Measurements from ENCODE around the gene AMD1. TPM values are rescaled to one million over a fixed set of nuclear protein-coding genes. Genes with fewer than 3 reads are reported as not detected.

Gene AMD1
- total and polyA plus RNA-seq, 8 donors: 11.3 to 30.1 (median 24.5) TPM

DNA sequence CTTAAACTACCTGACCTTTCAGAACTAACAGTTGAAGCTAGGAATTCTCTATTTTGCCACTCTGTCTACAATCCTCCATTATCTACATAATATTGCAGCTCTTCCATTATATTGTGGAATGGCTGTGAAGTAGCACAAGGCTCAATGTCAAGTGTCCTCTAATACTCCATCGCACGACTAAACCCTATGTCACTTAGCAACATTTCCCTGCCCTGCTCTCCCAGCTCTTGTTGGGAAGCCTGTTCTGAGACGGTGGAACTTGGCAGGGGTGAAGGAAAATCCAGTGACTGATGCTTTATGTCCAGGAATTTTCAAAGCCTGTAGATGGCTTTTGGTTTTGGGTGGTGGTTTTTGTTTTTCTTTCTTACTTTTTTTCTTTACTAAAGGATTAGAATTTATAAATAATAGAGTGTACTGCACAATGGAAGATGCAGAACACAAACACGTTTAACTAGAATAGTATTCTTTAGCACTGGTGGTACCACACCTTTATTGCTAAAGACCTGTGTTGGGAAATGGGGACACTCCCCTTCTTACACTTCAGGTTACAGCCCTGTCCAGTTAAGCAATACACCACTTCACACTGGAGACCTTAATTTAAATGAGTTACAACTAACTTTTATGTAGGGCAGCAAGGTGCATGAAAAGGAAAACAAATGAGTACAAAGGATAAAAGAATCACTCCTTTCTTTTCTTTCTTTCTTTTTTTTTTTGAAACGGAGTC, 20.7 kb upstream of the AMD1 start:
- Histone ChIP-seq H3K4me3 (no peak overlapping the region), H3K27ac (no peak overlapping the region), H3K36me3 (no peaks in the 10 kb centered on the region), H3K4me1 (no peaks in the 10 kb centered on the region), H3K9me3 (no peaks in the 10 kb centered on the region), H3K27me3 (no peaks in the 10 kb centered on the region)
- no peak for ATAC-seq
- intact Hi-C loops (cut with DNase I): no loop called here
- DNase-seq: no peak
- WGBS, 2 donors: 78 to 81% methylated on average over 5 of the region's 5 CpGs
- FAIRE-seq: no peak
- TF ChIP-seq, protein P1, sequence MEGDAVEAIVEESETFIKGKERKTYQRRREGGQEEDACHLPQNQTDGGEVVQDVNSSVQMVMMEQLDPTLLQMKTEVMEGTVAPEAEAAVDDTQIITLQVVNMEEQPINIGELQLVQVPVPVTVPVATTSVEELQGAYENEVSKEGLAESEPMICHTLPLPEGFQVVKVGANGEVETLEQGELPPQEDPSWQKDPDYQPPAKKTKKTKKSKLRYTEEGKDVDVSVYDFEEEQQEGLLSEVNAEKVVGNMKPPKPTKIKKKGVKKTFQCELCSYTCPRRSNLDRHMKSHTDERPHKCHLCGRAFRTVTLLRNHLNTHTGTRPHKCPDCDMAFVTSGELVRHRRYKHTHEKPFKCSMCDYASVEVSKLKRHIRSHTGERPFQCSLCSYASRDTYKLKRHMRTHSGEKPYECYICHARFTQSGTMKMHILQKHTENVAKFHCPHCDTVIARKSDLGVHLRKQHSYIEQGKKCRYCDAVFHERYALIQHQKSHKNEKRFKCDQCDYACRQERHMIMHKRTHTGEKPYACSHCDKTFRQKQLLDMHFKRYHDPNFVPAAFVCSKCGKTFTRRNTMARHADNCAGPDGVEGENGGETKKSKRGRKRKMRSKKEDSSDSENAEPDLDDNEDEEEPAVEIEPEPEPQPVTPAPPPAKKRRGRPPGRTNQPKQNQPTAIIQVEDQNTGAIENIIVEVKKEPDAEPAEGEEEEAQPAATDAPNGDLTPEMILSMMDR (IDR thresholded peaks at IDR 0.05): no peak

DNA sequence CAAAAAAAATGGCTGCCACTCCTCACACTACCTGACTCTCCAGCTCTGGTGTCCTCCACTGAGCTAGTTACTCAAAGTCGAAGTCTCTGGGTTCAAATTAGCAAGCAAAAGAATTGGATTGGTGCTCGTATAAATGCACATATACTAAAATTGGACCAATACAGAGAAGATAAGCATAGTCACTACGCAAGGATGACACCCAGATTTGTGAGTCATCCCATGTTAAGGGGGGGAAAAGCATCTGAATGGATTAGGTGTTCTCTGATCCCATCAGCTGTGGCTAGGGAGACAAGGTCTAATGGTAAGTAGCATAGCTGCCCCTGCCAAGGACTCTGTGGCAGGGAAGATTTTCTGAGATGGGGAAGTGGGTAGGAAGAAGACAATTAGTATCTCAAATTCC, 18.3 kb upstream of the AMD1 start:
- H3K4me1 ChIP-seq: no peaks in the 10 kb centered on the region
- DNase-seq: no peak
- TF ChIP-seq, protein P1 (IDR thresholded peaks at IDR 0.05): no peak
- H3K27ac ChIP-seq: no peak overlapping the region
- H3K9me3 ChIP-seq: no peaks in the 10 kb centered on the region
- H3K4me3 ChIP-seq: no peak overlapping the region
- FAIRE-seq: no peak
- no peak for ATAC-seq
- intact Hi-C loops (cut with DNase I): no loop called here
- no peaks in the 10 kb centered on the region for H3K27me3 ChIP-seq
- 89 to 95% methylated on average over 3 of the region's 3 CpGs for WGBS, 2 donors
- H3K36me3 ChIP-seq: no peaks in the 10 kb centered on the region

DNA sequence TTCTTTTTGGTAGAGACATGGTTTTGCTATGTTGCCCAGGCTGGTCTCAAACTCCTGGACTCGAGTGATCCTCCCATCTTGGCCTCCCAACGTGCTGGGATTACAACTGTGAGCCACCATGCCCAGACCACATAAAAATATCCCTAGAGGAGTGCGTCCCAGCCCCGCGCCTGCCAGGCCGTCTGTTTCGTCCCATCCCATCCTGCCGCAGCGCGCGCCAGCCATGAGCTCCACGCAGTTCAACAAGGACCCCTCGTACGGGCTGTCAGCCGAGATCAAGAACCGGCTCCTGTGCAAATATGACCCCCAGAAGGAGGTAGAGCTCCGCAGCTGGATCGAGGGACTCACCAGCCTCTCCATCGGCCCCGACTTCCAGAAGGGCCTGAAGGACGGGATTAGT, 16.6 kb upstream of the AMD1 start:
- FAIRE-seq (no peak), DNase-seq (peak in 1 of 6 donors; percentile 36), ATAC-seq (no peak)
- H3K36me3 ChIP-seq: no peaks in the 10 kb centered on the region
- H3K9me3 ChIP-seq: no peaks in the 10 kb centered on the region
- intact Hi-C loops (cut with DNase I): no loop called here
- no peak overlapping the region for H3K27ac ChIP-seq
- WGBS, 2 donors: 95 to 96% methylated on average over 21 of the region's 21 CpGs
- no peaks in the 10 kb centered on the region for H3K27me3 ChIP-seq
- no peak overlapping the region for H3K4me3 ChIP-seq
- H3K4me1 ChIP-seq: no peaks in the 10 kb centered on the region
- TF ChIP-seq, protein P1 (IDR thresholded peaks at IDR 0.05): no peak

DNA sequence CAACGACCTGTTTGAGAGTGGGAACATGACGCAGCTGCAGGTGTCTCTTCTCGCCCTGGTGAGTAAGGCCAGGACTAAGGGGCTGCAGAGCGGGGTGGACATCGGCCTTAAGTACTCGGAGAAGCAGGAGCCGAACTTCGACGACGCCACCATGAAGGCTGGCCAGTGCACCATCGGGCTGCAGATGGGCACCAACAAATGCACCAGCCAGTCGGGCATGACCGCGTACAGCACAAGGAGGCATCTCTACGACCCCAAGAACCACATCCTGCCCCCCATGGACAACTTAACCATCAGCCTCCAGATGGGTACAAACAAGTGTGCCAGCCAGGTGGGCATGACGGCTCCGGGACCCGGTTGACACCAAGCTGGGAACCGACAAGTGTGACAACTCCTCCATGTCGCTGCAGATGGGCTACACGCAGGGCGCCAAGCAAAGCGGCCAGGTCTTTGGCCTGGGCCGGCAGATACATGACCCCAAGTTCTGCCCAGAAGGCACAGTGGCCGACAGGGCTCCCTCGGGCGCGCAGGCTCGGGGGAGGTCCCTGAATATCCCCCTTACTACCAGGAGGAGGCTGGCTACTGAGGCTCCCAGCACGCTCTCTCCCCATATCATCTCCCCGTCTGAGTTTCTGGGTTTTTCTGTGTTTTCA, 15.9 kb upstream of the AMD1 start:
- FAIRE-seq (no peak), ATAC-seq (no peak), DNase-seq (peak in 1 of 6 donors; percentile 54)
- H3K9me3 ChIP-seq: no peaks in the 10 kb centered on the region
- 94 to 95% methylated on average over 31 of the region's 31 CpGs for WGBS, 2 donors
- no peak overlapping the region for H3K4me3 ChIP-seq
- no peak overlapping the region for H3K27ac ChIP-seq
- no peaks in the 10 kb centered on the region for H3K36me3 ChIP-seq
- TF ChIP-seq, protein P1 (IDR thresholded peaks at IDR 0.05): no peak
- H3K27me3 ChIP-seq: no peaks in the 10 kb centered on the region
- intact Hi-C loops (cut with DNase I): no loop called here
- H3K4me1 ChIP-seq: no peaks in the 10 kb centered on the region

DNA sequence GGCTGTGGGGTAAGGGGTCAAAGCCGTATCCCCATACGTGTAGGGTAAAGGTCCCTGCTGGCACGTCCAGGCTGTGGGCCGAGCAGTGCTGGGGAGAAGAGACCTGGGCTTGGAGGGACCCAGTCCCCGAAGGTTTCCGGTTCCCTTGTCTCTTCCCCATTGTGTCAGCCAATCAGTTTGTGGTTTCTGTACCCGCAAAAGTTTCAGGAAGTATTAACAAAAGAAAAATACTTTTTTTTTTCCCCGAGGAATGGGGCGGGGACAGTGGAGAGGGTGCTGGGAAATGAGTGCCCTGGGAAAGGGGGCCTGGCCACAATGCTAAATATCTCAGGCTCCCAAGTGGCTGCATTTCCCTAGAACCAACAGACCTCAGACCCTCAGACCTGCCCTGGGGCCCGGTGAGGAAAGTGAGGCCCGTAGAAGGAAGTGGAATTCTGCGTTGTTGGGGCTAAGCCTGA, 15.2 kb upstream of the AMD1 start:
- DNase-seq (no peak), FAIRE-seq (no peak), ATAC-seq (peak in 1 of 4 donors; percentile 46)
- Histone ChIP-seq H3K27ac (no peak overlapping the region), H3K4me3 (no peak overlapping the region), H3K27me3 (no peaks in the 10 kb centered on the region), H3K4me1 (no peaks in the 10 kb centered on the region), H3K9me3 (no peaks in the 10 kb centered on the region), H3K36me3 (no peaks in the 10 kb centered on the region)
- TF ChIP-seq, protein P1 (IDR thresholded peaks at IDR 0.05): no peak
- WGBS, 2 donors: 90 to 93% methylated on average over 12 of the region's 12 CpGs
- intact Hi-C loops (cut with DNase I): no loop called here

All from pancreas (tissue), 10 donors.